Prostate gland (tissue), 2 donors: Measurements from ENCODE around the gene OR4D6.

Source experiments
- POLR2AphosphoS5 ChIP-seq: sonication (generic); formaldehyde crosslinking; IDR thresholded peaks from one replicate; pipeline ENCODE4 v1.6.1; 2017; ENCODE audit warnings: antibody characterized with exemption
- TF ChIP-seq, protein P1 (sequence below), 4 experiments: fragments of 200-600 bp in 2 of 4; fragments of 450-650 bp in 2 of 4; sonication (generic) in 2 of 4; IDR thresholded peaks; 1 replicate in 3 of 4; 2 replicates in 1 of 4; pipeline ENCODE4 v1.5.1; 2016 to 2019; ENCODE audit warnings: antibody characterized with exemption in 4 of 4, mild to moderate bottlenecking in 2 of 4, moderate library complexity in 2 of 4

DNA sequence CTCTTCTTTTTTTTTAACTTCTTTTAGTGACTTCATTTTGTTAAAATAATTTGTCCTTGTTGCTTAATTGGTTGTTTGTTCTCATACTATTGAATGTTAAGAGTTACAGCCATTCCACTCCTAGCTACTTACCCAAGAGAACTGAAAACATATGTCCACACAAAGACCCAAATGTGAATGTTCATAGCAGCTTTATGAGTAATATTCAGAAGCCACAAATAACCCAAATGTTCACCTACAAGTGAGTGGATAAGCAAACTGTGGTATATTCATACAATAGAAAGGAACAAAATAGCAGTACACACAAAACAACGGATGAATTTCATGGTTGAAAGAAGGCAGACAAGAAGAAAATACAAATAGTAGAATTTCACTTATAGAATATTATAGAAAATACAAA is 45.2 kb downstream of the OR4D6 start:
- TF ChIP-seq, protein P1, sequence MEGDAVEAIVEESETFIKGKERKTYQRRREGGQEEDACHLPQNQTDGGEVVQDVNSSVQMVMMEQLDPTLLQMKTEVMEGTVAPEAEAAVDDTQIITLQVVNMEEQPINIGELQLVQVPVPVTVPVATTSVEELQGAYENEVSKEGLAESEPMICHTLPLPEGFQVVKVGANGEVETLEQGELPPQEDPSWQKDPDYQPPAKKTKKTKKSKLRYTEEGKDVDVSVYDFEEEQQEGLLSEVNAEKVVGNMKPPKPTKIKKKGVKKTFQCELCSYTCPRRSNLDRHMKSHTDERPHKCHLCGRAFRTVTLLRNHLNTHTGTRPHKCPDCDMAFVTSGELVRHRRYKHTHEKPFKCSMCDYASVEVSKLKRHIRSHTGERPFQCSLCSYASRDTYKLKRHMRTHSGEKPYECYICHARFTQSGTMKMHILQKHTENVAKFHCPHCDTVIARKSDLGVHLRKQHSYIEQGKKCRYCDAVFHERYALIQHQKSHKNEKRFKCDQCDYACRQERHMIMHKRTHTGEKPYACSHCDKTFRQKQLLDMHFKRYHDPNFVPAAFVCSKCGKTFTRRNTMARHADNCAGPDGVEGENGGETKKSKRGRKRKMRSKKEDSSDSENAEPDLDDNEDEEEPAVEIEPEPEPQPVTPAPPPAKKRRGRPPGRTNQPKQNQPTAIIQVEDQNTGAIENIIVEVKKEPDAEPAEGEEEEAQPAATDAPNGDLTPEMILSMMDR (IDR thresholded peaks at IDR 0.05), result no peak
- no peak for TF ChIP-seq POLR2AphosphoS5
